VCaP (cell line): ENCODE results near the gene TOMM6.
"Not testable (repeated sequence)": the region's sequence is repeated elsewhere in the genome, so short reads cannot be mapped to it uniquely, and the experiment has no call there.

Source experiments
- H3K27ac ChIP-seq: fragments of 450-650 bp; 2 replicates; pipeline ENCODE4 v1.5.1; 2017
- CTCF ChIP-seq: fragments of 450-650 bp; conservative IDR thresholded peaks from 2 replicates; pipeline ENCODE4 v1.5.1; 2017; ENCODE audit warnings: mild to moderate bottlenecking, moderate library complexity

Gene TOMM6

GRCh38 chr6:41805830-41806774, 18.6 kb downstream of the TOMM6 start:
- TF ChIP-seq CTCF = no peak
- no peak overlapping the region for H3K27ac ChIP-seq

- H3K27ac ChIP-seq = no peak overlapping the region
- no peak for TF ChIP-seq CTCF
These were observed 23.6 kb downstream of the TOMM6 start for GRCh38 chr6:41811095-41811494.

- H3K27ac ChIP-seq = not testable (repeated sequence)
These were observed 24.5 kb downstream of the TOMM6 start for GRCh38 chr6:41811946-41812345.

GRCh38 chr6:41813469-41813868, 26.0 kb downstream of the TOMM6 start:
- no peak for TF ChIP-seq CTCF
- no peak overlapping the region for H3K27ac ChIP-seq

- no peak for TF ChIP-seq CTCF
- no peak overlapping the region for H3K27ac ChIP-seq
These were observed 26.5 kb downstream of the TOMM6 start for GRCh38 chr6:41813956-41814355.

GRCh38 chr6:41814629-41815028, 27.1 kb downstream of the TOMM6 start:
- H3K27ac ChIP-seq = no peak overlapping the region
- TF ChIP-seq CTCF = no peak

GRCh38 chr6:41815587-41815986, 28.1 kb downstream of the TOMM6 start:
- TF ChIP-seq CTCF = no peak

GRCh38 chr6:41818271-41819054, 31.0 kb downstream of the TOMM6 start:
- TF ChIP-seq CTCF = no peak
- H3K27ac ChIP-seq = no peak overlapping the region

More at GRCh38 chr6:41815587-41815986, 28.1 kb downstream of the TOMM6 start:
- no peak overlapping the region for H3K27ac ChIP-seq
